Measurements from ENCODE around the gene CAPN9. TPM values are rescaled to one million over a fixed set of nuclear protein-coding genes. Genes with fewer than 3 reads are reported as not detected.

The CAPN9 gene
- total and polyA plus RNA-seq, 4 experiments from 2014 or later: 0.24 TPM; not detected in 3

GRCh38 chr1:230794871-230795605 is 47.9 kb downstream of the CAPN9 start:
- ChIA-PET POLR2A (ENCODE audit: partially characterized antibody) (no interaction called here), CTCF (ENCODE audit: partially characterized antibody) (no interaction called here)
- intact Hi-C loops (cut with micrococcal nuclease): no loop called here
- no peak overlapping the region for H3K4me3 ChIP-seq (ENCODE audit: low read length in 2 of 2)
- no peak overlapping the region for H3K27ac Mint-ChIP-seq
- no peaks in the 10 kb centered on the region for H3K36me3 ChIP-seq (ENCODE audit: insufficient read depth, low read length)
- H3K27me3 ChIP-seq (ENCODE audit: insufficient read depth, low read length): no peaks in the 10 kb centered on the region
- no peaks in the 10 kb centered on the region for H3K36me3 Mint-ChIP-seq
- H3K27ac ChIP-seq (ENCODE audit: low read depth, low read length): no peak overlapping the region
- peaks cover 11 to 13% of the 10 kb centered on the region in 2 donors for H3K27me3 Mint-ChIP-seq
- no peak overlapping the region for H3K4me3 Mint-ChIP-seq
- H3K9me3 Mint-ChIP-seq: no peaks in the 10 kb centered on the region
- no peaks in the 10 kb centered on the region for H3K4me1 Mint-ChIP-seq
- no peak for DNase-seq
- H3K4me1 ChIP-seq (ENCODE audit: insufficient read depth, low read length): no peaks in the 10 kb centered on the region
- H3K9me3 ChIP-seq (ENCODE audit: control insufficient read depth in 1 of 2, low read length in 2 of 2): no peaks in the 10 kb centered on the region

- Mint-ChIP-seq H3K27me3 (peaks cover 10 to 15% of the 10 kb centered on the region in 2 donors), H3K27ac (no peak overlapping the region), H3K4me1 (no peaks in the 10 kb centered on the region), H3K4me3 (no peak overlapping the region), H3K9me3 (no peaks in the 10 kb centered on the region), H3K36me3 (no peaks in the 10 kb centered on the region)
- H3K9me3 ChIP-seq (ENCODE audit: control insufficient read depth in 1 of 2, low read length in 2 of 2): no peaks in the 10 kb centered on the region
- no peaks in the 10 kb centered on the region for H3K27me3 ChIP-seq (ENCODE audit: insufficient read depth, low read length)
- H3K4me1 ChIP-seq (ENCODE audit: insufficient read depth, low read length): no peaks in the 10 kb centered on the region
- ChIA-PET CTCF (ENCODE audit: partially characterized antibody) (interaction anchor here (2.3 kb wide), 1 partner anchor 413 kb away, joined by 6 read pairs; no protein-coding TSS in a partner anchor), POLR2A (ENCODE audit: partially characterized antibody) (no interaction called here)
- DNase-seq: no peak
- no peaks in the 10 kb centered on the region for H3K36me3 ChIP-seq (ENCODE audit: insufficient read depth, low read length)
- H3K27ac ChIP-seq (ENCODE audit: low read depth, low read length): no peak overlapping the region
- H3K4me3 ChIP-seq (ENCODE audit: low read length in 2 of 2): no peak overlapping the region
- intact Hi-C loops (cut with micrococcal nuclease): loop anchor here (2.0 kb wide), 1 partner anchor 414 kb away; no protein-coding TSS in a partner anchor
Observed at GRCh38 chr1:230796626-230797025, 49.4 kb downstream of the CAPN9 start.

- intact Hi-C loops (cut with micrococcal nuclease): loop anchor here (2.0 kb wide), 1 partner anchor 413 kb away; no protein-coding TSS in a partner anchor
- POLR2A ChIA-PET (ENCODE audit: partially characterized antibody): no interaction called here
- Histone ChIP-seq H3K27ac (ENCODE audit: low read depth, low read length) (no peak overlapping the region), H3K36me3 (ENCODE audit: insufficient read depth, low read length) (no peaks in the 10 kb centered on the region), H3K9me3 (ENCODE audit: control insufficient read depth in 1 of 2, low read length in 2 of 2) (no peaks in the 10 kb centered on the region), H3K4me3 (ENCODE audit: low read length in 2 of 2) (no peak overlapping the region), H3K27me3 (ENCODE audit: insufficient read depth, low read length) (no peaks in the 10 kb centered on the region), H3K4me1 (ENCODE audit: insufficient read depth, low read length) (no peaks in the 10 kb centered on the region)
- Mint-ChIP-seq H3K4me1 (no peaks in the 10 kb centered on the region), H3K9me3 (no peaks in the 10 kb centered on the region), H3K27me3 (peaks cover 11 to 18% of the 10 kb centered on the region in 2 donors), H3K4me3 (no peak overlapping the region), H3K27ac (no peak overlapping the region), H3K36me3 (no peaks in the 10 kb centered on the region)
- no peak for DNase-seq
- CTCF ChIA-PET (ENCODE audit: partially characterized antibody): interaction anchor here (2.3 kb wide), 1 partner anchor 412 kb away, joined by 6 read pairs; no protein-coding TSS in a partner anchor
Observed at GRCh38 chr1:230797376-230797920, 50.3 kb downstream of the CAPN9 start.

GRCh38 chr1:230797942-230798365 is 50.8 kb downstream of the CAPN9 start:
- H3K9me3 ChIP-seq (ENCODE audit: control insufficient read depth in 1 of 2, low read length in 2 of 2): no peaks in the 10 kb centered on the region
- H3K27ac ChIP-seq (ENCODE audit: low read depth, low read length): no peak overlapping the region
- H3K4me1 Mint-ChIP-seq: no peaks in the 10 kb centered on the region
- H3K9me3 Mint-ChIP-seq: no peaks in the 10 kb centered on the region
- no peaks in the 10 kb centered on the region for H3K4me1 ChIP-seq (ENCODE audit: insufficient read depth, low read length)
- peaks cover 11 to 18% of the 10 kb centered on the region in 2 donors for H3K27me3 Mint-ChIP-seq
- no peaks in the 10 kb centered on the region for H3K27me3 ChIP-seq (ENCODE audit: insufficient read depth, low read length)
- H3K4me3 ChIP-seq (ENCODE audit: low read length in 2 of 2): no peak overlapping the region
- no peak overlapping the region for H3K4me3 Mint-ChIP-seq
- ChIA-PET POLR2A (ENCODE audit: partially characterized antibody) (no interaction called here), CTCF (ENCODE audit: partially characterized antibody) (interaction anchor here (2.3 kb wide), 1 partner anchor 412 kb away, joined by 6 read pairs; no protein-coding TSS in a partner anchor)
- intact Hi-C loops (cut with micrococcal nuclease): loop anchor here (2.0 kb wide), 2 partner anchors 181 to 413 kb away; partner anchors contain the start of genes ARV1 and TTC13
- H3K27ac Mint-ChIP-seq: no peak overlapping the region
- no peaks in the 10 kb centered on the region for H3K36me3 Mint-ChIP-seq
- DNase-seq: no peak
- H3K36me3 ChIP-seq (ENCODE audit: insufficient read depth, low read length): no peaks in the 10 kb centered on the region

GRCh38 chr1:230798491-230798890 is 51.3 kb downstream of the CAPN9 start:
- no peaks in the 10 kb centered on the region for H3K9me3 ChIP-seq (ENCODE audit: control insufficient read depth in 1 of 2, low read length in 2 of 2)
- no peak for DNase-seq
- H3K27me3 Mint-ChIP-seq: peaks cover 11 to 16% of the 10 kb centered on the region in 2 donors
- no peaks in the 10 kb centered on the region for H3K4me1 Mint-ChIP-seq
- H3K27ac Mint-ChIP-seq: no peak overlapping the region
- H3K36me3 Mint-ChIP-seq: no peaks in the 10 kb centered on the region
- no peaks in the 10 kb centered on the region for H3K4me1 ChIP-seq (ENCODE audit: insufficient read depth, low read length)
- H3K27ac ChIP-seq (ENCODE audit: low read depth, low read length): no peak overlapping the region
- H3K4me3 Mint-ChIP-seq: no peak overlapping the region
- intact Hi-C loops (cut with micrococcal nuclease): loop anchor here (2.0 kb wide), 1 partner anchor 180 kb away; the partner anchor contains the start of genes ARV1 and TTC13
- H3K36me3 ChIP-seq (ENCODE audit: insufficient read depth, low read length): no peaks in the 10 kb centered on the region
- H3K9me3 Mint-ChIP-seq: no peaks in the 10 kb centered on the region
- H3K4me3 ChIP-seq (ENCODE audit: low read length in 2 of 2): no peak overlapping the region
- CTCF ChIA-PET (ENCODE audit: partially characterized antibody): interaction anchor here (2.3 kb wide), 1 partner anchor 411 kb away, joined by 6 read pairs; no protein-coding TSS in a partner anchor
- H3K27me3 ChIP-seq (ENCODE audit: insufficient read depth, low read length): no peaks in the 10 kb centered on the region
- POLR2A ChIA-PET (ENCODE audit: partially characterized antibody): no interaction called here

- POLR2A ChIA-PET (ENCODE audit: partially characterized antibody): no interaction called here
- Histone ChIP-seq H3K4me3 (ENCODE audit: low read length in 2 of 2) (no peak overlapping the region), H3K27ac (ENCODE audit: low read depth, low read length) (no peak overlapping the region), H3K4me1 (ENCODE audit: insufficient read depth, low read length) (no peaks in the 10 kb centered on the region), H3K36me3 (ENCODE audit: insufficient read depth, low read length) (no peaks in the 10 kb centered on the region), H3K27me3 (ENCODE audit: insufficient read depth, low read length) (no peaks in the 10 kb centered on the region), H3K9me3 (ENCODE audit: control insufficient read depth in 1 of 2, low read length in 2 of 2) (no peaks in the 10 kb centered on the region)
- CTCF ChIA-PET (ENCODE audit: partially characterized antibody): interaction anchor here (0.9 kb wide), 1 partner anchor 11 kb away, joined by 3 read pairs; no protein-coding TSS in a partner anchor
- Mint-ChIP-seq H3K9me3 (peaks cover 0 to 2% (median 0%) of the 10 kb centered on the region in 8 donors), H3K4me3 (no peak overlapping the region), H3K36me3 (no peaks in the 10 kb centered on the region), H3K27me3 (peaks cover 11% of the 10 kb centered on the region in 2 donors), H3K4me1 (no peaks in the 10 kb centered on the region), H3K27ac (no peak overlapping the region)
- DNase-seq: no peak
- intact Hi-C loops (cut with micrococcal nuclease): no loop called here
Observed at GRCh38 chr1:230800891-230801840, 54.0 kb downstream of the CAPN9 start.

- intact Hi-C loops (cut with micrococcal nuclease): no loop called here
- Histone ChIP-seq H3K27me3 (ENCODE audit: insufficient read depth, low read length) (no peaks in the 10 kb centered on the region), H3K36me3 (ENCODE audit: insufficient read depth, low read length) (no peaks in the 10 kb centered on the region), H3K4me1 (ENCODE audit: insufficient read depth, low read length) (no peaks in the 10 kb centered on the region), H3K9me3 (ENCODE audit: control insufficient read depth in 1 of 2, low read length in 2 of 2) (no peaks in the 10 kb centered on the region), H3K4me3 (ENCODE audit: low read length in 2 of 2) (no peak overlapping the region), H3K27ac (ENCODE audit: low read depth, low read length) (no peak overlapping the region)
- ChIA-PET POLR2A (ENCODE audit: partially characterized antibody) (no interaction called here), CTCF (ENCODE audit: partially characterized antibody) (no interaction called here)
- Mint-ChIP-seq H3K27ac (no peak overlapping the region), H3K9me3 (peaks cover 0 to 2% (median 0%) of the 10 kb centered on the region in 8 donors), H3K36me3 (no peaks in the 10 kb centered on the region), H3K4me1 (no peaks in the 10 kb centered on the region), H3K27me3 (peaks cover 8 to 10% of the 10 kb centered on the region in 2 donors), H3K4me3 (no peak overlapping the region)
- DNase-seq: no peak
Observed at GRCh38 chr1:230804396-230804795, 57.2 kb downstream of the CAPN9 start.

All from CD4-positive, alpha-beta memory T cell (primary cell).